HCT116 (cell line): ENCODE measurements around the gene PEAK1. TPM values are rescaled to one million over a fixed set of nuclear protein-coding genes. Genes with fewer than 3 reads are reported as not detected.

ENCODE experiments used
- ATAC-seq: fragments of 200-7000 bp; cut with Tn5 transposase; 2 replicates; pipeline ENCODE4 v1.9.1; 2020; ENCODE audit warnings: mild to moderate bottlenecking, moderate library complexity
- BruUV-seq: library from RNA; stranded (reverse); fragments of 400-500 nt; replicated peaks from 2 replicates; lab custom pipeline; 2021; lab: Mats Ljungman, UMichigan
- CTCF ChIA-PET: fragments of 300-600 bp; sonication (Branson Sonifier 250); formaldehyde crosslinking; loops from one replicate; lab custom pipeline; 2021; ENCODE audit warnings: antibody characterized with exemption; lab: Charles Lee
- POLR2A ChIA-PET: fragments of 300-600, 350-600 bp; sonication (Branson Sonifier 250); formaldehyde crosslinking; loops from one replicate; lab custom pipeline; 2021; ENCODE audit warnings: antibody characterized with exemption; lab: Charles Lee
- RAD21 ChIA-PET, 2 experiments: fragments of 300-600 bp; sonication (Branson Sonifier 250); formaldehyde crosslinking; loops; one replicate each; lab custom pipeline; 2023; ENCODE audit warnings: low total read pairs in 2 of 2; ENCODE audit not compliant: uncharacterized antibody in 2 of 2, unreplicated experiment in 2 of 2, low non-redundant PET in 1 of 2; lab: Charles Lee
- DNase-seq: peaks from one replicate; pipeline ENCODE4 v3.0.0-alpha.2; 2010; ENCODE audit warnings: low read depth, low spot score
- H2AFZ ChIP-seq: fragments of 200-600 bp; shearing (Covaris generic), sonication (generic); 2 replicates; pipeline ENCODE4 v1.6.1; 2017; ENCODE audit warnings: low read depth, mixed run types, mixed read lengths, antibody characterized with exemption, low read length; ENCODE audit not compliant: poor library complexity, severe bottlenecking
- H3K27ac ChIP-seq: 2 replicates; pipeline ENCODE4 v1.5.1; 2012; ENCODE audit warnings: low read depth, low read length
- H3K27me3 ChIP-seq: fragments of 200-600 bp; sonication (generic); 2 replicates; pipeline ENCODE4 v1.6.1; 2016; ENCODE audit warnings: mixed run types, low read length, mixed read lengths; ENCODE audit not compliant: insufficient read depth
- H3K36me3 ChIP-seq, 2 experiments: fragments of 200-500 bp in 1 of 2; fragments of 200-600 bp in 1 of 2; sonication (Bioruptor generic) in 1 of 2; sonication (generic) in 1 of 2; 2 replicates each; pipeline versions ENCODE4 v1.5.1 to v1.6.1; 2014 to 2016; ENCODE audit warnings: low read length in 2 of 2, inconsistent platforms in 1 of 2, mixed read lengths in 1 of 2, mixed run types in 1 of 2; ENCODE audit not compliant: insufficient read depth in 2 of 2, control insufficient read depth in 1 of 2
- H3K4me1 ChIP-seq, 2 experiments: fragments of 200-600 bp in 1 of 2; sonication (generic) in 1 of 2; 2 replicates each; pipeline versions ENCODE4 v1.5.1 to v1.6.1; 2012 to 2017; ENCODE audit warnings: low read length in 2 of 2, inconsistent platforms in 1 of 2, mild to moderate bottlenecking in 1 of 2, mixed read lengths in 1 of 2, mixed run types in 1 of 2, moderate library complexity in 1 of 2; ENCODE audit not compliant: insufficient read depth in 2 of 2, control insufficient read depth in 1 of 2
- H3K4me2 ChIP-seq: fragments of 200-600 bp; sonication (generic); 2 replicates; pipeline ENCODE4 v1.6.1; 2017; ENCODE audit warnings: mixed run types, low read length, mixed read lengths
- H3K4me3 ChIP-seq, 2 experiments: fragments of 200-600 bp in 1 of 2; sonication (generic) in 1 of 2; replicated peaks in 1 of 2; 2 replicates each; pipeline ENCODE4 v1.5.1; 2011 to 2016; ENCODE audit warnings: low read length in 2 of 2, control low read depth in 1 of 2, low read depth in 1 of 2, mild to moderate bottlenecking in 1 of 2, mixed read lengths in 1 of 2, mixed run types in 1 of 2
- H3K79me2 ChIP-seq: fragments of 200-600 bp; sonication (generic); 2 replicates; pipeline ENCODE4 v1.6.1; 2017; ENCODE audit warnings: mild to moderate bottlenecking, mixed run types, low read length, moderate library complexity, mixed read lengths; ENCODE audit not compliant: insufficient read depth
- H3K9ac ChIP-seq: fragments of 200-600 bp; sonication (generic); 2 replicates; pipeline ENCODE4 v1.6.1; 2016; ENCODE audit warnings: low read length, mixed read lengths
- H3K9me2 ChIP-seq: fragments of 200-600 bp; sonication (generic), shearing (Covaris generic); 2 replicates; pipeline ENCODE4 v1.6.1; 2017; ENCODE audit warnings: mixed run types, mild to moderate bottlenecking, moderate library complexity; ENCODE audit not compliant: insufficient read depth
- H3K9me3 ChIP-seq, 2 experiments: fragments of 200-500 bp in 1 of 2; fragments of 200-600 bp in 1 of 2; sonication (Bioruptor generic) in 1 of 2; sonication (generic) in 1 of 2; 2 replicates each; pipeline ENCODE4 v1.6.1; 2014 to 2017; ENCODE audit warnings: low read length in 2 of 2, mixed read lengths in 2 of 2, inconsistent platforms in 1 of 2, low read depth in 1 of 2, mild to moderate bottlenecking in 1 of 2, mixed run types in 1 of 2, moderate library complexity in 1 of 2; ENCODE audit not compliant: control insufficient read depth in 1 of 2, insufficient read depth in 1 of 2
- H4K20me1 ChIP-seq: fragments of 200-600 bp; sonication (generic), shearing (Covaris generic); 2 replicates; pipeline ENCODE4 v1.6.1; 2017; ENCODE audit warnings: mixed run types, mild to moderate bottlenecking, moderate library complexity; ENCODE audit not compliant: insufficient read depth
- CEBPB ChIP-seq: IDR thresholded peaks from 2 replicates; pipeline ENCODE4 v1.6.1; 2012; ENCODE audit warnings: low read depth
- CTCF ChIP-seq, 3 experiments: fragments of 200-600 bp in 1 of 3; sonication (generic) in 1 of 3; IDR thresholded peaks in 2 of 3; conservative IDR thresholded peaks in 1 of 3; 2 replicates each; pipeline ENCODE4 v1.5.1; 2012 to 2017; ENCODE audit warnings: low read depth in 2 of 3, low read length in 2 of 3, antibody characterized with exemption in 1 of 3, borderline replicate concordance in 1 of 3, control low read depth in 1 of 3, mild to moderate bottlenecking in 1 of 3, mixed read lengths in 1 of 3, mixed run types in 1 of 3, moderate library complexity in 1 of 3; ENCODE audit not compliant: insufficient read depth in 1 of 3
- FOSL1 ChIP-seq: IDR thresholded peaks from 2 replicates; pipeline ENCODE4 v1.6.1; 2012; ENCODE audit warnings: low read depth
- POLR2AphosphoS5 ChIP-seq: IDR thresholded peaks from 2 replicates; pipeline ENCODE4 v1.6.1; 2011; ENCODE audit warnings: mild to moderate bottlenecking, low read depth, low read length, moderate library complexity
- RAD21 ChIP-seq: IDR thresholded peaks from 2 replicates; pipeline ENCODE4 v1.6.1; 2012; ENCODE audit warnings: low read depth, mild to moderate bottlenecking
- SIN3A ChIP-seq: IDR thresholded peaks from 2 replicates; pipeline ENCODE4 v1.6.1; 2012; ENCODE audit warnings: low read depth
- SP1 ChIP-seq: IDR thresholded peaks from 2 replicates; pipeline ENCODE4 v1.6.1; 2012; ENCODE audit warnings: low read depth
- SRF ChIP-seq: IDR thresholded peaks from 2 replicates; pipeline ENCODE4 v1.6.1; 2012; ENCODE audit warnings: low read depth
- YY1 ChIP-seq: IDR thresholded peaks from 2 replicates; pipeline ENCODE4 v1.6.1; 2011; ENCODE audit warnings: low read length, low read depth, moderate library complexity, mild to moderate bottlenecking; ENCODE audit not compliant: insufficient replicate concordance; ENCODE audit errors: extremely low read depth
- ZFX ChIP-seq: fragments of 450-650 bp; IDR thresholded peaks from 2 replicates; pipeline ENCODE4 v1.6.1; 2017
- intact Hi-C: fragments of 100-400 bp; cut with micrococcal nuclease; formaldehyde crosslinking; loops from 2 replicates; pipeline ENCODE4 v1.10.0; 2022
- total RNA-seq: library from RNA; stranded (reverse); gene quantifications from one replicate; pipeline ENCODE4 v1.2.1, GENCODE V29; 2021; ENCODE audit not compliant: unreplicated experiment
- TF ChIP-seq, protein P1 (sequence below): IDR thresholded peaks from 2 replicates; pipeline ENCODE4 v1.6.1; 2012

The PEAK1 gene
- total RNA-seq, 1 experiment from 2014 or later, result 23.4 TPM

DNA sequence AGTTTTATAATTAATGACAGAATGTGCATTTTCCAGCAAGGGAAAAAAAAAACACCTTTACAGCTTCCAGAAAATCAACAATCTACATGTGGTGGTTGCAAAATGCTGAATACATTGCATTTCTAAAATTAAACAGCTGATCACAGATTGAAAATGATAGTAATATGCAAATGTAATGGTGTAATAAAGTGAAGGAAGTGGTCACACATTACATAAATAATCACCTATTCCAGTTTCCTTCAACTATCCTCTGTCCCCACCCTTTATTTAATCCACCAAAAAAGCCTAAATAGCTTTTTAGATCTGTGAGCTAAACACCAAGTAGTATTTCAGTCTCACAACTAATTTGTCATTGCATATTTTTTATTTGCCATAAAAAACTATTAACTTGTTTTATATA, 110.5 kb downstream of the PEAK1 start:
- BruUV-seq, result no TSS peak
- no peaks in the 10 kb centered on the region for H3K36me3 ChIP-seq
- no peak overlapping the region for H3K9ac ChIP-seq
- H3K9me2 ChIP-seq, result no peaks in the 10 kb centered on the region
- no peak overlapping the region for H3K4me3 ChIP-seq
- intact Hi-C loops, result no loop called here
- POLR2A ChIA-PET, result no interaction called here
- H3K9me3 ChIP-seq, result no peaks in the 10 kb centered on the region
- no peak for TF ChIP-seq FOSL1
- TF ChIP-seq SRF, result no peak
- no peak for TF ChIP-seq SP1
- no peak for TF ChIP-seq RAD21
- TF ChIP-seq POLR2AphosphoS5, result no peak
- no peak overlapping the region for H2AFZ ChIP-seq
- no peak for DNase-seq
- RAD21 ChIA-PET, result no interaction called here
- no peaks in the 10 kb centered on the region for H4K20me1 ChIP-seq
- no peak overlapping the region for H3K27ac ChIP-seq
- CTCF ChIA-PET, result no interaction called here
- peaks cover 9 to 15% of the 10 kb centered on the region in 2 experiments; a peak in 3 of 4 replicates for H3K4me1 ChIP-seq
- no peaks in the 10 kb centered on the region for H3K79me2 ChIP-seq
- no peak overlapping the region for H3K4me2 ChIP-seq
- H3K27me3 ChIP-seq, result no peaks in the 10 kb centered on the region
- ATAC-seq, result no peak

DNA sequence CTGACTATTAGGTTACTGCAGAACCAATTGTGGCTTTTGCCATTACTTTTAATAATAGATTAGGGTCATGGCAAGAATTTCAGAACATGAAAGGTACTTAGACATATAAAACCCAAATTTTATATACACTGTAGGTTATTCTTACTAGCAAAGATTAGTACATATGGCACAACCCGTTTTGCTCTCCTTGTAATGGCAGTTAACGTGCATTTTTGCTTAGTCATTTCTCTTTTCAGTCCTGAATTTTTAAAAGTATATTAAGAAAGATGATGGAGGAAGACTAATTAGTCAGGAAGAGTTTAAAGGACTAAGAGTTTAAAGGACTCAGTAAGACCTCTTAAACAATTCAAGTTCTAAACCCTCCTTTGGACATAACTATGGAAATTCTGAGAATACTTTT, 114.0 kb downstream of the PEAK1 start:
- Histone ChIP-seq H3K27ac (no peak overlapping the region), H3K9me2 (no peaks in the 10 kb centered on the region), H3K9ac (no peak overlapping the region), H2AFZ (no peak overlapping the region), H3K4me1 (no peaks in the 10 kb centered on the region), H3K27me3 (no peaks in the 10 kb centered on the region), H3K4me3 (no peak overlapping the region), H3K79me2 (no peaks in the 10 kb centered on the region), H3K9me3 (no peaks in the 10 kb centered on the region), H4K20me1 (no peaks in the 10 kb centered on the region), H3K36me3 (no peaks in the 10 kb centered on the region), H3K4me2 (no peak overlapping the region)
- ATAC-seq (no peak), DNase-seq (no peak)
- no TSS peak for BruUV-seq
- intact Hi-C loops, result no loop called here
- ChIA-PET POLR2A (no interaction called here), RAD21 (no interaction called here), CTCF (no interaction called here)
- TF ChIP-seq CEBPB, result no peak
- no peak for TF ChIP-seq SP1
- no peak for TF ChIP-seq SRF
- TF ChIP-seq YY1, result no peak
- TF ChIP-seq SIN3A, result no peak
- no peak for TF ChIP-seq RAD21
- TF ChIP-seq, protein P1, sequence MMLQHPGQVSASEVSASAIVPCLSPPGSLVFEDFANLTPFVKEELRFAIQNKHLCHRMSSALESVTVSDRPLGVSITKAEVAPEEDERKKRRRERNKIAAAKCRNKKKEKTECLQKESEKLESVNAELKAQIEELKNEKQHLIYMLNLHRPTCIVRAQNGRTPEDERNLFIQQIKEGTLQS, result no peak
- TF ChIP-seq CTCF (IDR thresholded peaks at IDR 0.05 in 2 of 3, conservative IDR thresholded peaks at IDR 0.05 in 1 of 3; ENCODE audit: borderline replicate concordance in 1 of 3, insufficient read depth in 1 of 3, low read depth in 2 of 3, low read length in 2 of 3), result no peak
- no peak for TF ChIP-seq ZFX
- TF ChIP-seq, all 23 proteins: peak for 0
